Neural cell (in vitro differentiated cells): Measurements from ENCODE around the gene DSCAML1. TPM values are rescaled to one million over a fixed set of nuclear protein-coding genes. Genes with fewer than 3 reads are reported as not detected.

Experiments
- H2AFZ ChIP-seq: fragments of 200-600, 300-800 bp; sonication (generic), shearing (Covaris generic); 2 replicates; pipeline ENCODE4 v1.6.0; 2014; ENCODE audit warnings: low read depth, mild to moderate bottlenecking, antibody characterized with exemption, low read length, moderate library complexity
- H3F3A ChIP-seq: fragments of 200-600 bp; shearing (Covaris generic); 2 replicates; pipeline ENCODE4 v1.6.1; 2016; ENCODE audit warnings: mild to moderate bottlenecking, moderate library complexity, mixed read lengths, antibody characterized with exemption, low read length; ENCODE audit not compliant: insufficient read depth, poor library complexity, severe bottlenecking
- H3K27ac ChIP-seq: fragments of 200-600, 300-800 bp; sonication (generic), shearing (Covaris generic); 2 replicates; pipeline ENCODE4 v1.5.1; 2014; ENCODE audit warnings: mild to moderate bottlenecking, low read length, moderate library complexity
- H3K27me3 ChIP-seq: fragments of 300-800, 200-600 bp; sonication (generic), shearing (Covaris generic); 2 replicates; pipeline ENCODE4 v1.6.0; 2014; ENCODE audit warnings: mild to moderate bottlenecking, low read depth, low read length, moderate library complexity; ENCODE audit not compliant: insufficient read depth
- H3K36me3 ChIP-seq: fragments of 300-800, 200-600 bp; sonication (generic), shearing (Covaris generic); 2 replicates; pipeline ENCODE4 v1.5.1; 2014; ENCODE audit warnings: mild to moderate bottlenecking, antibody characterized with exemption, low read length, moderate library complexity; ENCODE audit not compliant: insufficient read depth
- H3K4me2 ChIP-seq: fragments of 300-800, 200-600 bp; sonication (generic), shearing (Covaris generic); 2 replicates; pipeline ENCODE4 v1.6.0; 2014; ENCODE audit warnings: mild to moderate bottlenecking, low read length
- H3K4me3 ChIP-seq: fragments of 300-800, 200-600 bp; sonication (generic), shearing (Covaris generic); 2 replicates; pipeline ENCODE4 v1.5.1; 2014; ENCODE audit warnings: mild to moderate bottlenecking, low read length, moderate library complexity
- H3K79me2 ChIP-seq: fragments of 200-600 bp; shearing (Covaris generic); replicated peaks from 2 replicates; pipeline ENCODE4 v1.6.0; 2014; ENCODE audit warnings: mild to moderate bottlenecking, low read length, moderate library complexity; ENCODE audit not compliant: insufficient read depth
- H3K9ac ChIP-seq: fragments of 300-800, 200-600 bp; sonication (generic), shearing (Covaris generic); 2 replicates; pipeline ENCODE4 v1.6.1; 2016; ENCODE audit warnings: mild to moderate bottlenecking, low read length, mixed read lengths
- H3K9me2 ChIP-seq: fragments of 200-600 bp; shearing (Covaris generic); 2 replicates; pipeline ENCODE4 v1.6.1; 2016; ENCODE audit warnings: mild to moderate bottlenecking, low read length, mixed read lengths; ENCODE audit not compliant: insufficient read depth
- H3K9me3 ChIP-seq: fragments of 200-600, 300-800 bp; sonication (generic), shearing (Covaris generic); 2 replicates; pipeline ENCODE4 v1.6.1; 2016; ENCODE audit warnings: mild to moderate bottlenecking, mixed run types, low read length, moderate library complexity, mixed read lengths
- H4K20me1 ChIP-seq: fragments of 200-600 bp; shearing (Covaris generic); 2 replicates; pipeline ENCODE4 v1.6.1; 2016; ENCODE audit warnings: mild to moderate bottlenecking, mixed run types; ENCODE audit not compliant: insufficient read depth
- CTCF ChIP-seq: fragments of 450-650 bp; IDR thresholded peaks from 2 replicates; pipeline ENCODE4 v1.5.1; 2014; ENCODE audit warnings: antibody characterized with exemption, mild to moderate bottlenecking, moderate library complexity; ENCODE audit not compliant: poor library complexity, severe bottlenecking
- EP300 ChIP-seq: fragments of 450-650 bp; conservative IDR thresholded peaks from 2 replicates; pipeline ENCODE4 v1.6.1; 2014; ENCODE audit warnings: antibody characterized with exemption, mild to moderate bottlenecking, moderate library complexity; ENCODE audit not compliant: poor library complexity, severe bottlenecking
- EZH2 ChIP-seq: fragments of 200-600, 300-800 bp; shearing (Covaris generic), sonication (generic); IDR thresholded peaks from 2 replicates; pipeline ENCODE4 v1.6.1; 2014; ENCODE audit warnings: antibody characterized with exemption, low read length, borderline replicate concordance, mild to moderate bottlenecking; ENCODE audit not compliant: insufficient read depth, poor library complexity, severe bottlenecking
- MXI1 ChIP-seq: fragments of 450-650 bp; conservative IDR thresholded peaks from 2 replicates; pipeline ENCODE4 v1.6.1; 2014; ENCODE audit warnings: antibody characterized with exemption, mild to moderate bottlenecking; ENCODE audit not compliant: poor library complexity, severe bottlenecking
- POLR2AphosphoS5 ChIP-seq: IDR thresholded peaks from 2 replicates; pipeline ENCODE4 v1.6.1; 2012
- RAD21 ChIP-seq: fragments of 450-650 bp; conservative IDR thresholded peaks from 2 replicates; pipeline ENCODE4 v1.6.1; 2014; ENCODE audit warnings: antibody characterized with exemption, mild to moderate bottlenecking, moderate library complexity
- REST ChIP-seq: IDR thresholded peaks from 2 replicates; pipeline ENCODE4 v1.6.1; 2012; ENCODE audit warnings: borderline replicate concordance
- SMC3 ChIP-seq: fragments of 450-650 bp; conservative IDR thresholded peaks from 2 replicates; pipeline ENCODE4 v1.6.1; 2014; ENCODE audit warnings: antibody characterized with exemption, mild to moderate bottlenecking, moderate library complexity; ENCODE audit not compliant: poor library complexity
- TAF1 ChIP-seq: IDR thresholded peaks from 2 replicates; pipeline ENCODE4 v1.6.1; 2012; ENCODE audit warnings: low read depth
- polyA plus RNA-seq: library from polyadenylated mRNA; depleted of rRNA; stranded (reverse); fragments of >200 nt; gene quantifications from 2 replicates; pipeline ENCODE4 v1.2.3, GENCODE V29; 2014

Gene DSCAML1
- polyA plus RNA-seq, 1 donor from 2014 or later: 1.3 TPM

- no peak overlapping the region for H3K9ac ChIP-seq
- H3K27ac ChIP-seq: no peak overlapping the region
Measured at GRCh38 chr11:117642835-117643234, 154.2 kb downstream of the DSCAML1 start.

GRCh38 chr11:117642396-117642795 is 154.6 kb downstream of the DSCAML1 start:
- Histone ChIP-seq H3K9me2 (no peaks in the 10 kb centered on the region), H3F3A (no peaks in the 10 kb centered on the region), H4K20me1 (no peaks in the 10 kb centered on the region), H3K4me2 (no peak overlapping the region), H3K36me3 (no peaks in the 10 kb centered on the region), H3K9ac (no peak overlapping the region), H3K27me3 (no peaks in the 10 kb centered on the region), H3K79me2 (no peaks in the 10 kb centered on the region), H2AFZ (no peak overlapping the region), H3K9me3 (no peaks in the 10 kb centered on the region), H3K4me3 (no peak overlapping the region), H3K27ac (no peak overlapping the region)
- TF ChIP-seq RAD21 (no peak), EZH2 (no peak), REST (no peak), TAF1 (no peak), EP300 (no peak), MXI1 (no peak), POLR2AphosphoS5 (no peak)

More at GRCh38 chr11:117642835-117643234, 154.2 kb downstream of the DSCAML1 start:
- H3K4me3 ChIP-seq: no peak overlapping the region
- H3K9me3 ChIP-seq: no peaks in the 10 kb centered on the region
- H3K36me3 ChIP-seq: no peaks in the 10 kb centered on the region
- H4K20me1 ChIP-seq: no peaks in the 10 kb centered on the region
- H2AFZ ChIP-seq: no peak overlapping the region
- no peaks in the 10 kb centered on the region for H3F3A ChIP-seq
- no peak overlapping the region for H3K4me2 ChIP-seq
- TF ChIP-seq SMC3 (no peak), RAD21 (no peak), EP300 (no peak), CTCF (no peak), MXI1 (no peak), EZH2 (no peak), REST (no peak), TAF1 (no peak), POLR2AphosphoS5 (no peak)
- no peaks in the 10 kb centered on the region for H3K9me2 ChIP-seq
- H3K79me2 ChIP-seq: no peaks in the 10 kb centered on the region
- H3K27me3 ChIP-seq: no peaks in the 10 kb centered on the region
